SK-N-SH (cell line): ENCODE data around the gene TP53I13. TPM values are rescaled to one million over a fixed set of nuclear protein-coding genes. Genes with fewer than 3 reads are reported as not detected.

Source experiments
- CTCF ChIA-PET: fragments of 300-600, 350-600 bp; formaldehyde crosslinking; extraction: SDS; loops from one replicate; lab custom pipeline; 2021; lab: Yijun Ruan, JAX
- POLR2A ChIA-PET: fragments of 350-600 bp; sonication (Branson Sonifier 250); formaldehyde crosslinking; extraction: SDS; loops from one replicate; lab custom pipeline; 2020; ENCODE audit warnings: antibody characterized with exemption, inconsistent platforms; lab: Yijun Ruan, JAX
- DNase-seq: peaks from one replicate; pipeline ENCODE4 v3.0.0; 2012
- H2AFZ ChIP-seq: fragments of 200-600 bp; sonication (generic); 2 replicates; pipeline ENCODE4 v1.8.1; 2016; ENCODE audit warnings: antibody characterized with exemption, mild to moderate bottlenecking, low read depth
- H3F3A ChIP-seq: fragments of 200-600 bp; sonication (generic); replicated peaks from 2 replicates; pipeline ENCODE3; 2016; ENCODE audit warnings: antibody characterized with exemption, mild to moderate bottlenecking; ENCODE audit not compliant: insufficient read depth
- H3K27ac ChIP-seq, 2 experiments: fragments of 200-500 bp in 1 of 2; fragments of 200-600 bp in 1 of 2; sonication (Bioruptor generic) in 1 of 2; sonication (generic), shearing (Covaris generic) in 1 of 2; 2 replicates each; pipeline versions ENCODE4 v1.5.1 to v1.6.1; 2014 to 2016; ENCODE audit warnings: low read depth in 2 of 2, inconsistent platforms in 1 of 2, low read length in 1 of 2, mild to moderate bottlenecking in 1 of 2, mixed read lengths in 1 of 2
- H3K27me3 ChIP-seq: fragments of 200-600 bp; sonication (generic), shearing (Covaris generic); 2 replicates; pipeline ENCODE4 v1.6.1; 2016; ENCODE audit warnings: mixed run types; ENCODE audit not compliant: insufficient read depth
- H3K36me3 ChIP-seq, 2 experiments: fragments of 200-500 bp in 1 of 2; fragments of 200-600 bp in 1 of 2; sonication (Bioruptor generic) in 1 of 2; sonication (generic) in 1 of 2; replicated peaks in 1 of 2; 2 replicates each; pipeline versions ENCODE3 to v1.5.1; 2014 to 2016; ENCODE audit warnings: low read length in 1 of 2, mild to moderate bottlenecking in 1 of 2; ENCODE audit not compliant: insufficient read depth in 2 of 2, control insufficient read depth in 1 of 2
- H3K4me1 ChIP-seq, 2 experiments: fragments of 200-500 bp in 1 of 2; fragments of 200-600 bp in 1 of 2; sonication (Bioruptor generic) in 1 of 2; sonication (generic), shearing (Covaris generic) in 1 of 2; 2 replicates each; pipeline versions ENCODE4 v1.5.1 to v1.6.1; 2014 to 2016; ENCODE audit warnings: low read depth in 1 of 2, low read length in 1 of 2, mixed run types in 1 of 2; ENCODE audit not compliant: insufficient read depth in 2 of 2, control insufficient read depth in 1 of 2
- H3K4me2 ChIP-seq: fragments of 200-600 bp; sonication (generic), shearing (Covaris generic); 2 replicates; pipeline ENCODE4 v1.6.1; 2017; ENCODE audit warnings: mixed run types
- H3K4me3 ChIP-seq, 2 experiments: fragments of 200-500 bp in 1 of 2; fragments of 200-600 bp in 1 of 2; sonication (Bioruptor generic) in 1 of 2; sonication (generic), shearing (Covaris generic) in 1 of 2; 2 replicates each; pipeline versions ENCODE4 v1.5.1 to v1.8.1; 2014 to 2016; ENCODE audit warnings: low read depth in 2 of 2, inconsistent platforms in 1 of 2, low read length in 1 of 2, mild to moderate bottlenecking in 1 of 2, mixed read lengths in 1 of 2, moderate library complexity in 1 of 2
- H3K79me2 ChIP-seq: fragments of 200-600 bp; sonication (generic); 2 replicates; pipeline ENCODE4 v1.8.1; 2017; ENCODE audit warnings: mild to moderate bottlenecking; ENCODE audit not compliant: insufficient read depth
- H3K9ac ChIP-seq: fragments of 200-600 bp; sonication (generic); 2 replicates; pipeline ENCODE4 v1.6.1; 2017; ENCODE audit warnings: mixed run types
- H3K9me2 ChIP-seq: fragments of 200-600 bp; sonication (generic); 2 replicates; pipeline ENCODE4 v1.6.1; 2017; ENCODE audit warnings: mixed run types
- H3K9me3 ChIP-seq: fragments of 200-600 bp; sonication (generic); 2 replicates; pipeline ENCODE4 v1.6.1; 2017; ENCODE audit warnings: mixed run types, mild to moderate bottlenecking, moderate library complexity
- H4K20me1 ChIP-seq: fragments of 200-600 bp; sonication (generic); 2 replicates; pipeline ENCODE4 v1.6.1; 2017; ENCODE audit warnings: mild to moderate bottlenecking, mixed run types; ENCODE audit not compliant: insufficient read depth
- CHD2 ChIP-seq: fragments of 150-350 bp; IDR thresholded peaks from 2 replicates; pipeline ENCODE4 v1.6.1; 2018; ENCODE audit warnings: low read length; ENCODE audit not compliant: partially characterized antibody
- FOXM1 ChIP-seq: IDR thresholded peaks from 2 replicates; pipeline ENCODE4 v1.4.0; 2012; ENCODE audit warnings: low read depth, mild to moderate bottlenecking
- MEF2A ChIP-seq: IDR thresholded peaks from 2 replicates; pipeline ENCODE4 v1.4.0; 2012; ENCODE audit warnings: low read depth, borderline replicate concordance
- MXI1 ChIP-seq: IDR thresholded peaks from 2 replicates; pipeline ENCODE4 v1.6.1; 2012; ENCODE audit warnings: mild to moderate bottlenecking, low read depth, low read length, improper control_type of control experiment
- POLR2AphosphoS5 ChIP-seq: IDR thresholded peaks from 2 replicates; pipeline ENCODE4 v1.6.1; 2012; ENCODE audit warnings: low read depth, low read length
- RAD21 ChIP-seq: IDR thresholded peaks from 2 replicates; pipeline ENCODE4 v1.6.1; 2012; ENCODE audit warnings: mild to moderate bottlenecking, low read length
- RCOR1 ChIP-seq: fragments of 150-350 bp; IDR thresholded peaks from 2 replicates; pipeline ENCODE4 v1.6.1; 2017; ENCODE audit warnings: antibody characterized with exemption, low read length
- RXRA ChIP-seq: IDR thresholded peaks from 2 replicates; pipeline ENCODE4 v1.4.0; 2012; ENCODE audit warnings: low read depth, mild to moderate bottlenecking, borderline replicate concordance
- SIN3A ChIP-seq: IDR thresholded peaks from 2 replicates; pipeline ENCODE4 v1.6.1; 2012; ENCODE audit warnings: low read depth, mild to moderate bottlenecking, low read length, moderate library complexity, borderline replicate concordance
- SMC3 ChIP-seq: IDR thresholded peaks from 2 replicates; pipeline ENCODE4 v1.6.1; 2012; ENCODE audit warnings: low read depth, low read length, improper control_type of control experiment
- TAF1 ChIP-seq: IDR thresholded peaks from 2 replicates; pipeline ENCODE4 v1.6.1; 2012; ENCODE audit warnings: low read depth, mild to moderate bottlenecking, low read length, moderate library complexity, borderline replicate concordance
- TCF12 ChIP-seq: IDR thresholded peaks from 2 replicates; pipeline ENCODE4 v1.4.0; 2012
- YY1 ChIP-seq: IDR thresholded peaks from 2 replicates; pipeline ENCODE4 v1.4.0; 2012; ENCODE audit warnings: low read depth, mild to moderate bottlenecking
- WGBS: methylation state at CpG from one replicate; pipeline ENCODE4 v1.1.6; 2017; ENCODE audit warnings: low lambda C conversion rate; 5-methylcytosine and 5-hydroxymethylcytosine counted together
- polyA plus RNA-seq, 3 experiments: library from polyadenylated mRNA; depleted of rRNA; stranded (reverse); fragments of >200 nt; gene quantifications; 2 replicates each; pipeline ENCODE4 v1.2.3, GENCODE V29; 2012
- TF ChIP-seq, protein P1 (sequence below): IDR thresholded peaks from 2 replicates; pipeline ENCODE4 v1.4.0; 2012; ENCODE audit warnings: low read depth, borderline replicate concordance
- TF ChIP-seq, protein P2 (sequence below): IDR thresholded peaks from 2 replicates; pipeline ENCODE4 v1.4.0; 2012; ENCODE audit warnings: low read depth
- TF ChIP-seq, protein P3 (sequence below): fragments of 200-600 bp; sonication (generic); IDR thresholded peaks from 2 replicates; pipeline ENCODE4 v1.6.1; 2017; ENCODE audit warnings: antibody characterized with exemption, mild to moderate bottlenecking, moderate library complexity

Gene TP53I13
- polyA plus RNA-seq, 1 of the 3 experiments (the other 2 are of a cell fraction): 39.2 TPM

DNA sequence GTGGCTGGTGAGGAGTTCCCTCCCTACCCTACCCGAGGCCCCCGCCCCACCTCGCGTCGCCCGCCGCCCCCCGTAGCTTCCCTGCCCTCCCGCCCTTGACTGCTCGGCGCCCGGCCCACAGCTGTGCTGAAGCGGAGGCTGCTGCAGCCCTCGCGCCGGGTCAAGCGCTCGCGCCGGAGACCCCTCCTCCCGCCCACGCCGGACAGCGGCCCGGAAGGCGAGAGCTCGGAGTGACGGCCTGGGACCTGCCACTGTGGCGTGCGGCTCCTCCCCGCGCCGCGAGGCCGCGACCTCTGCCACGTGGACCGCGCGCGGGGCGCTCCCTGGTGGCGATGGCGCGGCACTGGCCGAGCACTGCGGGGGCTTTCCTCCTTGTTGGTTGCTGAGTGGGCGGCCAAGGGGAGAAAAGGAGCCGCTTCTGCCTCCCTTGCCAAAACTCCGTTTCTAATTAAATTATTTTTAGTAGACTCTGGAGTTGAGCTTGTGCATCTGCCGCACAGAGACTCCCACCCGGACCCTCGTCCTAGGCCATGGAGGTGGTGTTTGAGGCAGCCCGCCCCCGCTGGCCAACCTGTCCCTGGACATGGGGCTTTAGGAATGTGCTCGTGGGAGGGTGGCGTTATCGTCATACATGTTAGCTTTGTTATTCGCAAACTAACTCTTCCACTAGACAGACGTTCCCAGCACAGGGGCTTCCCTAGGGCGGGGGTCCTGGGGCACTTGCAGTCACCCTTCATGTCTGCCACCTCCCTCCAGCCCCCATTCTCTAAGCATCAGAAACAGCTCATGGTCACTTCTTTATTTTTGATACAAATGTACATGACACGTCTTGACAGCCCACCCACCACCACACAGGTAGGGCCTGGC is 4.4 kb downstream of the TP53I13 start:
- Histone ChIP-seq H3K36me3 (peaks cover 0 to 49% of the 10 kb centered on the region in 2 experiments), H3K9ac (no peak overlapping the region), H3F3A (peaks cover 3% of the 10 kb centered on the region), H3K27ac (peak overlapping the region in 1 of 2 experiments; percentile 22; a peak in 1 of 4 replicates), H3K27me3 (no peaks in the 10 kb centered on the region), H3K9me3 (no peaks in the 10 kb centered on the region), H3K79me2 (peaks cover 6% of the 10 kb centered on the region; the same call in 1 of the 2 replicates), H2AFZ (no peak overlapping the region)
- peak; percentile 89 for DNase-seq
- WGBS: 47% methylated on average over 33 of the region's 62 CpGs
- CTCF ChIA-PET: interaction anchor here (0.7 to 11.6 kb wide), 42 partner anchors 9 to 542 kb away, joined by 3 to 166 read pairs (median 4); partner anchors contain the start of genes ANKRD13B, CORO6, GIT1 and MYO18A
- TF ChIP-seq FOXM1 (no peak), RXRA (no peak), TCF12 (no peak), SMC3 (peak; percentile 43), MXI1 (peak; percentile 97), CHD2 (no peak), RCOR1 (no peak), SIN3A (peak; percentile 57; the same call in 1 of the 2 replicates), MEF2A (no peak), POLR2AphosphoS5 (no peak), RAD21 (peak; percentile 64), TAF1 (no peak), YY1 (no peak)
- TF ChIP-seq, protein P1, sequence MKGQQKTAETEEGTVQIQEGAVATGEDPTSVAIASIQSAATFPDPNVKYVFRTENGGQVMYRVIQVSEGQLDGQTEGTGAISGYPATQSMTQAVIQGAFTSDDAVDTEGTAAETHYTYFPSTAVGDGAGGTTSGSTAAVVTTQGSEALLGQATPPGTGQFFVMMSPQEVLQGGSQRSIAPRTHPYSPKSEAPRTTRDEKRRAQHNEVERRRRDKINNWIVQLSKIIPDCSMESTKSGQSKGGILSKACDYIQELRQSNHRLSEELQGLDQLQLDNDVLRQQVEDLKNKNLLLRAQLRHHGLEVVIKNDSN: peak; percentile 63; the same call in 1 of the 2 replicates
- TF ChIP-seq, protein P2, sequence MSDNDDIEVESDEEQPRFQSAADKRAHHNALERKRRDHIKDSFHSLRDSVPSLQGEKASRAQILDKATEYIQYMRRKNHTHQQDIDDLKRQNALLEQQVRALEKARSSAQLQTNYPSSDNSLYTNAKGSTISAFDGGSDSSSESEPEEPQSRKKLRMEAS: peak; percentile 83
- TF ChIP-seq, protein P3, sequence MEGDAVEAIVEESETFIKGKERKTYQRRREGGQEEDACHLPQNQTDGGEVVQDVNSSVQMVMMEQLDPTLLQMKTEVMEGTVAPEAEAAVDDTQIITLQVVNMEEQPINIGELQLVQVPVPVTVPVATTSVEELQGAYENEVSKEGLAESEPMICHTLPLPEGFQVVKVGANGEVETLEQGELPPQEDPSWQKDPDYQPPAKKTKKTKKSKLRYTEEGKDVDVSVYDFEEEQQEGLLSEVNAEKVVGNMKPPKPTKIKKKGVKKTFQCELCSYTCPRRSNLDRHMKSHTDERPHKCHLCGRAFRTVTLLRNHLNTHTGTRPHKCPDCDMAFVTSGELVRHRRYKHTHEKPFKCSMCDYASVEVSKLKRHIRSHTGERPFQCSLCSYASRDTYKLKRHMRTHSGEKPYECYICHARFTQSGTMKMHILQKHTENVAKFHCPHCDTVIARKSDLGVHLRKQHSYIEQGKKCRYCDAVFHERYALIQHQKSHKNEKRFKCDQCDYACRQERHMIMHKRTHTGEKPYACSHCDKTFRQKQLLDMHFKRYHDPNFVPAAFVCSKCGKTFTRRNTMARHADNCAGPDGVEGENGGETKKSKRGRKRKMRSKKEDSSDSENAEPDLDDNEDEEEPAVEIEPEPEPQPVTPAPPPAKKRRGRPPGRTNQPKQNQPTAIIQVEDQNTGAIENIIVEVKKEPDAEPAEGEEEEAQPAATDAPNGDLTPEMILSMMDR: peak; percentile 66
- TF ChIP-seq, all 33 proteins: peak for 7
- Histone ChIP-seq H3K4me1 (peaks cover 8 to 21% of the 10 kb centered on the region in 2 experiments; a peak in 1 of 4 replicates), H3K4me2 (no peak overlapping the region), H4K20me1 (0 out of 2 replicates have a peak, but pooled peaks cover 4% of the 10 kb centered on the region), H3K4me3 (peak overlapping the region; percentile 12 to 29; a peak in 2 of 4 replicates), H3K9me2 (no peaks in the 10 kb centered on the region)
- POLR2A ChIA-PET: interaction anchor here (1.3 kb wide), 1 partner anchor 15 kb away, joined by 3 read pairs; no protein-coding TSS in a partner anchor
